Small intestine (tissue), 7 donors: ENCODE measurements around the gene ISLR2. TPM values are rescaled to one million over a fixed set of nuclear protein-coding genes. Genes with fewer than 3 reads are reported as not detected.

ENCODE experiments used
- DNase-seq, 2 donors: peaks; one replicate each; pipeline versions ENCODE4 v3.0.0 to v3.0.0-alpha.2; 2013
- FAIRE-seq: peaks from 2 replicates; lab custom pipeline; 2012; peaks lifted over from hg19 to GRCh38; lab: Jason Lieb, UNC
- H3K27ac ChIP-seq, 3 donors: one replicate each; pipeline ENCODE4 v1.5.1; 2013; ENCODE audit warnings: low read length in 2 of 3, mild to moderate bottlenecking in 2 of 3, control low read depth in 1 of 3, inconsistent platforms in 1 of 3, low read depth in 1 of 3, moderate library complexity in 1 of 3
- H3K27me3 ChIP-seq, 3 donors: one replicate each; pipeline ENCODE4 v1.6.1; 2013; ENCODE audit warnings: low read length in 3 of 3, inconsistent platforms in 1 of 3; ENCODE audit not compliant: control insufficient read depth in 3 of 3, insufficient read depth in 3 of 3
- H3K36me3 ChIP-seq, 3 donors: one replicate each; pipeline ENCODE4 v1.6.1; 2013; ENCODE audit warnings: low read length in 3 of 3, inconsistent platforms in 1 of 3, low read depth in 1 of 3, mild to moderate bottlenecking in 1 of 3, moderate library complexity in 1 of 3; ENCODE audit not compliant: control insufficient read depth in 3 of 3, insufficient read depth in 2 of 3
- H3K4me1 ChIP-seq, 3 donors: one replicate each; pipeline ENCODE4 v1.6.1; 2013; ENCODE audit warnings: low read length in 2 of 3, inconsistent platforms in 1 of 3, low read depth in 1 of 3, mild to moderate bottlenecking in 1 of 3, moderate library complexity in 1 of 3; ENCODE audit not compliant: control insufficient read depth in 3 of 3, insufficient read depth in 2 of 3
- H3K4me3 ChIP-seq, 3 donors: one replicate each; pipeline ENCODE4 v1.5.1; 2013; ENCODE audit warnings: low read length in 3 of 3, control low read depth in 1 of 3, inconsistent platforms in 1 of 3, low read depth in 1 of 3, mild to moderate bottlenecking in 1 of 3, moderate library complexity in 1 of 3
- H3K9me3 ChIP-seq, 2 donors: one replicate each; pipeline ENCODE4 v1.6.1; 2013; ENCODE audit warnings: low read depth in 1 of 2, low read length in 1 of 2; ENCODE audit not compliant: control insufficient read depth in 2 of 2, insufficient read depth in 1 of 2
- WGBS, 3 donors: extraction: QIAGEN DNeasy Blood & Tissue Kit; methylation state at CpG; one replicate each; pipeline ENCODE4 v1.1.7; 2013; 5-methylcytosine and 5-hydroxymethylcytosine counted together
- polyA plus RNA-seq, 4 donors: library from polyadenylated mRNA; stranded (reverse) in 3 of 4; unstranded in 1 of 4; fragments of 200-250 nt in 3 of 4; fragments of 120-200 nt in 1 of 4; gene quantifications; one replicate each; pipeline versions ENCODE4 v1.2.1 to v1.2.3, GENCODE V29; 2013
- donor health status: healthy with polysubstance abuse.
- donor health status: control.
- donor health status: control.
- donor health status: Bipolar disorder and iron deficiency.
- donor health status: healthy.

The ISLR2 gene
- polyA plus RNA-seq, 4 donors: 0.54 to 5.7 (median 1.1) TPM; not detected in 1

DNA sequence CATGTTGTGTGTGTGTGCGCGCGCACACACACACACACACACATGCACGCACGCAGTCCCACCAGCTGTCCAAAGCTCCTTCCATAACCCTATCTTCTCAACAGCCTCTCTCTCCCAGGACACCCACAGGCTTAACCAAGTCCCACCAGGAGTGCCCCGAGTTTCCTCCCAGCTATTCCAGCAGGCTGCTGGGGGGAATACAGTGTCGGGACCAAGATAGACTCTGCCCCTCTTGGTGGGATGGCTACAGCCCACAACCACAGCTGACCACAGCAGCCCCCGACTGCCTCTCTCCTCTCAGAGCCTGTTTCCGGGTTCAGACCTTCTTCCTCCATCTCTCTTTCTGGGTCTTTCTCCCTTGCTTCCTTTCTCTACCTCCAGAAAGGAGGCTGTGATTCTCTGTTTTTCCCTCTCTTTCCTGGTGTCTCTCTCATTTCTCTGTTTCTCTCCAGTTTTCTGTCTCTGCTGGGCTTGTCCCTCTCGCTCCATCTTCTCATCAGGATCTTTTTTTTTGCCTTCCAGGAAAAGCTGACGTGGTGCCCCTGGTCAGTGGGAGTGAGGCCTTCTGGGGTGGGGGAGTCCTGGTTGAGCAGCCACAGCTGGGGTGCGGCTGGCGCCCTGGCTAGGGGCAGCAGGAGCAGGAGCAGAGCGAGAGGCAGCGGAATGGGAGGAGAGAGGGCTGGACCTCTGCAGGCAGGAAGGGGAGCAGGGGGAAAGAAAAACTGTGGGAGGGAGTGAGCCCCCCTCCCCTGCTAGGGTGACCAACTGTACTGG lies 39.9 kb downstream of the ISLR2 start:
- FAIRE-seq (no peak), DNase-seq (no peak)
- no peaks in the 10 kb centered on the region for H3K9me3 ChIP-seq
- no peak overlapping the region for H3K4me3 ChIP-seq
- WGBS, 3 donors: 76 to 85% (median 84%) methylated on average over 15 of the region's 15 CpGs
- peaks cover 0 to 3% (median 0%) of the 10 kb centered on the region in 3 donors for H3K4me1 ChIP-seq
- H3K27me3 ChIP-seq: no peaks in the 10 kb centered on the region
- peaks cover 0 to 1% (median 0%) of the 10 kb centered on the region in 3 donors for H3K36me3 ChIP-seq
- peak overlapping the region in 1 of 3 donors; percentile 44 for H3K27ac ChIP-seq

GRCh38 chr15:74170875-74171578 lies 40.6 kb downstream of the ISLR2 start:
- 71 to 74% (median 74%) methylated on average over 7 of the region's 7 CpGs for WGBS, 3 donors
- DNase-seq (no peak), FAIRE-seq (no peak)
- peak overlapping the region in 1 of 3 donors; percentile 17 for H3K27ac ChIP-seq
- no peaks in the 10 kb centered on the region for H3K27me3 ChIP-seq
- H3K9me3 ChIP-seq: no peaks in the 10 kb centered on the region
- H3K4me1 ChIP-seq: peaks cover 0 to 3% (median 0%) of the 10 kb centered on the region in 3 donors
- H3K36me3 ChIP-seq: peaks cover 0 to 5% (median 0%) of the 10 kb centered on the region in 3 donors
- no peak overlapping the region for H3K4me3 ChIP-seq

GRCh38 chr15:74171965-74172541 lies 41.7 kb downstream of the ISLR2 start:
- Histone ChIP-seq H3K9me3 (no peaks in the 10 kb centered on the region), H3K27ac (peak overlapping the region in 2 of 3 donors; percentile 63 to 67), H3K4me3 (no peak overlapping the region), H3K4me1 (peaks cover 0 to 3% (median 0%) of the 10 kb centered on the region in 3 donors), H3K36me3 (peaks cover 0 to 5% (median 0%) of the 10 kb centered on the region in 3 donors), H3K27me3 (no peaks in the 10 kb centered on the region)
- FAIRE-seq: no peak
- 70 to 92% (median 71%) methylated on average over 1 of the region's 1 CpG for WGBS, 3 donors
- DNase-seq: peak in 1 of 2 donors; percentile 6

DNA sequence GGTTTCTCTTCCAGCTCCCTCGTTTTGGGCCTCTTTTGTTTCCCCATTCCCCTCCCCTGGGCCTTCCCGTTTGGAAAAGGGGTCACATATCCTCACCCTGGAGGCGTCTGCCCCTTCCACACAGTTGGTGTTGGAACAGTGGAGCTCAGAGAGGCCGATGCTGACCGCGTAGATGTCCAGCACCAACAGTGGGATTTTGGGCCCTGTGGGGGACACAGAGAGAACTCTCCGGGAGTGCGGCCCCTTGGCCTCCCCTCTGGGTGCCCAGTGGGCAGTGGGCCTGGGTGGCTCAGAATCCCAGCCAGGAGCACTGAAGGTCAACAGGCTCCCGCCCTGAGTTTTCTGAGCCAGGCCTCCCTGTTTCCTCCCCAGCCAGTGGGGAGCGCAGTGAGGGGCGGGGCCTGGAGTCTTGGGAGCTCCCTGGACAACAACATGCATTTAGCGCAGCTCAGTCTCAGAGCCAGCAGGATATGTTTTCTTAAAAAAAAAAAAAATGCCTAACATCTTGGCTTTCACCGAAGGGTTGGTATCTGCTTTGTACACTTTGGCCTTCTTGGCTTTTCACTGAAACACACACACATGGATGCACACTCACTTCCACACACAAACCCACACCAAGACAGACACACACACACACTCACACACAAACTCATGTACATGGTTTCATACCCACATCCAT lies 42.5 kb downstream of the ISLR2 start:
- 52 to 63% (median 62%) methylated on average over 13 of the region's 13 CpGs for WGBS, 3 donors
- no peaks in the 10 kb centered on the region for H3K9me3 ChIP-seq
- H3K36me3 ChIP-seq: peaks cover 0 to 5% (median 0%) of the 10 kb centered on the region in 3 donors
- FAIRE-seq: no peak
- no peaks in the 10 kb centered on the region for H3K27me3 ChIP-seq
- no peak for DNase-seq
- H3K27ac ChIP-seq: peak overlapping the region in 2 of 3 donors; percentile 63 to 67
- no peak overlapping the region for H3K4me3 ChIP-seq
- peaks cover 0 to 3% (median 0%) of the 10 kb centered on the region in 3 donors for H3K4me1 ChIP-seq

- Histone ChIP-seq H3K9me3 (no peaks in the 10 kb centered on the region), H3K36me3 (peaks cover 0 to 5% (median 0%) of the 10 kb centered on the region in 3 donors), H3K27me3 (no peaks in the 10 kb centered on the region), H3K4me1 (peaks cover 0 to 3% (median 0%) of the 10 kb centered on the region in 3 donors), H3K4me3 (peak within 1 kb of the TSS in 1 of 3 donors; percentile 37), H3K27ac (peak within 1 kb of the TSS in 2 of 3 donors; percentile 63 to 67)
- no peak for DNase-seq
- WGBS, 3 donors: 56 to 63% (median 62%) methylated on average over 20 of the region's 20 CpGs
- no peak for FAIRE-seq
Measured at GRCh38 chr15:74173380-74174218, 43.2 kb downstream of the ISLR2 start, which contains the start of gene ISLR. ISLR (plus strand) TSS chr15:74173710; CDS start chr15:74174859, 1,149 bp downstream.

DNA sequence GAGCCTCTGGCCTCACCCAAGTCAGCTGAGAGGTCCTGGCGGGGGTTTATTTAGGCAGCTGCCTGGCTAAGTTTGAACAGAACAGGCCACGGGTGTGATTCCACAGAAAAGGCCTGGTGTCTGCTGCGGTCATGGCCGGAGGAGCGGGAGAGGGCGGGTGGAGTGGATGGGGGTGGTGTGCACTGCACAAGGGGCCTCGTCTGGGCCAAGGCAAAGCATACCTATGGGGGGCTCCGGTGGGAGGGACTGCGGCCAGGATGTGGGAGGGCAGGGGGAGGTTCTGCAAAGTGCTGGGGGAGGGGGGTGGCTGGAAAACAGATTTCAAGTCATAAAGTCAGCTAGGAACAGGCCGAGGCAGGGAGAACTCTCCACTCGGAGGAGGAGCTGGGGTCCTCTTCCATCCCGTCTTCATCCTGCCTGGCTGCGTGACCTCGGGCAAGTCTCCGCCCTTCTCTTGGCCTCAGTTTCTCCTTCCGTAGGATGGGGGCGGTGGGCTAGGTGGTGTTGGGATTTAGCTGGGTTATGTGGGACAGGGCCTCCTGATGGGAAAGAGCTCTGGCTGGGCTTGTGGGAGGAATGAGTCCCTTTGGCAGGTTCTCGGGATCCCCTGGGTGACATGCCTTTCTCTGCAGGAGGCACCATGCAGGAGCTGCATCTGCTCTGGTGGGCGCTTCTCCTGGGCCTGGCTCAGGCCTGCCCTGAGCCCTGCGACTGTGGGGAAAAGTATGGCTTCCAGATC lies 44.0 kb downstream of the ISLR2 start:
- Histone ChIP-seq H3K27ac (peak overlapping the region in 2 of 3 donors; percentile 41 to 63), H3K4me3 (peak overlapping the region in 1 of 3 donors; percentile 37), H3K27me3 (no peaks in the 10 kb centered on the region), H3K36me3 (peaks cover 0 to 5% (median 0%) of the 10 kb centered on the region in 3 donors), H3K9me3 (no peaks in the 10 kb centered on the region), H3K4me1 (peaks cover 0 to 3% (median 0%) of the 10 kb centered on the region in 3 donors)
- FAIRE-seq (no peak), DNase-seq (no peak)
- 68 to 84% (median 82%) methylated on average over 20 of the region's 20 CpGs for WGBS, 3 donors

GRCh38 chr15:74174958-74175253 lies 44.5 kb downstream of the ISLR2 start:
- Histone ChIP-seq H3K36me3 (peaks cover 0 to 5% (median 0%) of the 10 kb centered on the region in 3 donors), H3K27me3 (no peaks in the 10 kb centered on the region), H3K4me1 (peaks cover 0 to 3% (median 0%) of the 10 kb centered on the region in 3 donors), H3K4me3 (peak overlapping the region in 1 of 3 donors; percentile 29), H3K9me3 (no peaks in the 10 kb centered on the region), H3K27ac (peak overlapping the region in 1 of 3 donors; percentile 63)
- 78 to 88% (median 81%) methylated on average over 12 to 14 of the region's 14 CpGs for WGBS, 3 donors
- no peak for FAIRE-seq
- no peak for DNase-seq
